Cardiac muscle cell (in vitro differentiated cells and primary cell): ENCODE results near the gene NUP93. TPM values are rescaled to one million over a fixed set of nuclear protein-coding genes. Genes with fewer than 3 reads are reported as not detected.
"Not testable (repeated sequence)": the region's sequence is repeated elsewhere in the genome, so short reads cannot be mapped to it uniquely, and the experiment has no call there.

Source experiments
- DNase-seq, 2 donors: peaks; one replicate each; pipeline versions ENCODE4 v3.0.0 to v3.0.0-alpha.2; 2010 to 2017; ENCODE audit warnings: low read depth in 1 of 2, low spot score in 1 of 2
- H3K27ac ChIP-seq: fragments of 200-600 bp; sonication (generic); 2 replicates; pipeline ENCODE4 v1.5.1; 2016
- H3K27me3 ChIP-seq: fragments of 200-600 bp; sonication (generic); 2 replicates; pipeline ENCODE4 v1.6.0; 2016; ENCODE audit warnings: control low read depth
- H3K36me3 ChIP-seq: fragments of 200-600 bp; sonication (generic); 2 replicates; pipeline ENCODE4 v1.5.1; 2016; ENCODE audit warnings: control low read depth
- H3K4me1 ChIP-seq: fragments of 200-600 bp; sonication (generic); 2 replicates; pipeline ENCODE4 v1.8.1; 2017; ENCODE audit warnings: low read depth, mild to moderate bottlenecking, mixed run types
- H3K4me3 ChIP-seq: fragments of 200-600 bp; sonication (generic); 2 replicates; pipeline ENCODE4 v1.5.1; 2016; ENCODE audit warnings: mild to moderate bottlenecking
- H3K9me3 ChIP-seq: fragments of 200-600 bp; sonication (generic); 2 replicates; pipeline ENCODE4 v1.5.1; 2017; ENCODE audit warnings: low read depth, mild to moderate bottlenecking, control low read depth
- polyA plus RNA-seq: library from polyadenylated mRNA; unstranded; fragments of >200 nt; fragmentation: Nextera tagmentation; extraction: Ambion mirVana; gene quantifications from 2 replicates; pipeline ENCODE4 v1.2.1, GENCODE V29; 2016
- total RNA-seq: library from RNA; depleted of rRNA; stranded (reverse); fragments of >200 nt; gene quantifications from 2 replicates; pipeline ENCODE4 v1.2.3, GENCODE V29; 2016
- TF ChIP-seq, protein P1 (sequence below): IDR thresholded peaks from 2 replicates; pipeline ENCODE4 v1.5.1; 2012; ENCODE audit warnings: low read depth, mild to moderate bottlenecking, low read length

NUP93 gene
- total and polyA plus RNA-seq, 2 experiments from 2014 or later, result 110 to 127 TPM

DNA sequence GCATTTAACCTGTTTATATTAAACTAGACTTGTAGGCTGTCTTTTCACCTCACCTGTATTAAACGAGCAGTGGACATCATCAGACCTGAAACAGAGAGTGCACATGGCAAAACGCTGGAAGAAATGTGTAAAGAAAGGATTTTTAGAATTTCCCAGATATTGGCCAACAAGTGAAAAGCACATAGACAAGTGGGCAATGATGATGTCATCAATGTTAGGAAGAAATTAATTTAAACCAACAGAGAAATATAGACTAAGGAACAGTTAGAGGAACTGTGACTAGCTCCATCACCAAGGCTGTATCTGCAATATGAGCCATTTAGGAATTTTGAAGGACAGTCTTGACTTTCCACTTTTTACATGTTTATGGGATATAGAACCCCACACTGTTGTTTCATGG lies 67.9 kb downstream of the NUP93 start:
- H3K27me3 ChIP-seq, result no peaks in the 10 kb centered on the region
- TF ChIP-seq, protein P1, sequence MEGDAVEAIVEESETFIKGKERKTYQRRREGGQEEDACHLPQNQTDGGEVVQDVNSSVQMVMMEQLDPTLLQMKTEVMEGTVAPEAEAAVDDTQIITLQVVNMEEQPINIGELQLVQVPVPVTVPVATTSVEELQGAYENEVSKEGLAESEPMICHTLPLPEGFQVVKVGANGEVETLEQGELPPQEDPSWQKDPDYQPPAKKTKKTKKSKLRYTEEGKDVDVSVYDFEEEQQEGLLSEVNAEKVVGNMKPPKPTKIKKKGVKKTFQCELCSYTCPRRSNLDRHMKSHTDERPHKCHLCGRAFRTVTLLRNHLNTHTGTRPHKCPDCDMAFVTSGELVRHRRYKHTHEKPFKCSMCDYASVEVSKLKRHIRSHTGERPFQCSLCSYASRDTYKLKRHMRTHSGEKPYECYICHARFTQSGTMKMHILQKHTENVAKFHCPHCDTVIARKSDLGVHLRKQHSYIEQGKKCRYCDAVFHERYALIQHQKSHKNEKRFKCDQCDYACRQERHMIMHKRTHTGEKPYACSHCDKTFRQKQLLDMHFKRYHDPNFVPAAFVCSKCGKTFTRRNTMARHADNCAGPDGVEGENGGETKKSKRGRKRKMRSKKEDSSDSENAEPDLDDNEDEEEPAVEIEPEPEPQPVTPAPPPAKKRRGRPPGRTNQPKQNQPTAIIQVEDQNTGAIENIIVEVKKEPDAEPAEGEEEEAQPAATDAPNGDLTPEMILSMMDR, result no peak
- no peak overlapping the region for H3K27ac ChIP-seq
- no peak overlapping the region for H3K4me3 ChIP-seq
- no peak for DNase-seq
- no peaks in the 10 kb centered on the region for H3K36me3 ChIP-seq
- H3K4me1 ChIP-seq, result peaks cover 4% of the 10 kb centered on the region
- H3K9me3 ChIP-seq, result no peaks in the 10 kb centered on the region

DNA sequence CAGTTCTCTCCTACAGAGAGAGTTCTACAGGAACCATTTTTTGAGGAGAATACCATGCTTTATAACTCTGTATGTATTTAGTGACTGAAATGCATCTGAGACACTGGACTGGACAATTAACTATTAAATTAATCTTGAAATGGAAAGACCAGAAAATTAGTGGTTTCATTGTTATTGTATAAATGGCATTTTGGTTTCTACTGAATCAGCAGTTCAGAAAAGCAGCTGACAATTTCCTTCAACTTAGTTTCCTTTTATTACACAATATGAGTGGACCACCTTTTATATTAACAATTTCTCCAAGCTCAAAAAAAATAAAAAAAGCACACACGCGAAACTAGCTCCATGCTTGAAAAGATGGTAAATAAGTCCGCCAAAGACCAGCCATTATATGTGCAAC lies 69.0 kb downstream of the NUP93 start:
- Histone ChIP-seq H3K27ac (no peak overlapping the region), H3K4me3 (no peak overlapping the region), H3K36me3 (no peaks in the 10 kb centered on the region), H3K27me3 (no peaks in the 10 kb centered on the region), H3K4me1 (no peaks in the 10 kb centered on the region), H3K9me3 (no peaks in the 10 kb centered on the region)
- no peak for DNase-seq
- TF ChIP-seq, protein P1, result no peak

DNA sequence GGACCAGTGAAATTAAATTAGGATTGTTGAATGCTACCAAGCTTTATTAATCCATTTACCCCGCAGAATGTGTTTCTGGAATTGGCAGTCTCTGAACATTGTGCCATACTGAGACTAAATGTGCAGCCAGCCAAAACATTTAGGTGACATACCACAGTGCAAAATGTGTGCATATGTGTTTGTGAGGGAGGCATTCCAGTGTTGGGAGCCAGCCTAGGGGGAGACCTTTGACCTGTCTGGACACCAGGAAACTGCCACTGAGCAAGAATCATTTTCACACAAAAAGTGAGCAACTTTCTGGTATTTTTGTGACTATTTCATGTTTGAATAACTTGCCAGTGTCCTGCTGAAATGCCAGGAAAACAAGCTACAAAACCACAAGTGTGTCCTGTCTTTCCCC lies 70.4 kb downstream of the NUP93 start:
- Histone ChIP-seq H3K27me3 (no peaks in the 10 kb centered on the region), H3K36me3 (no peaks in the 10 kb centered on the region), H3K4me3 (no peak overlapping the region), H3K27ac (no peak overlapping the region), H3K4me1 (no peaks in the 10 kb centered on the region), H3K9me3 (no peaks in the 10 kb centered on the region)
- TF ChIP-seq, protein P1, result no peak
- peak in 1 of 2 donors; percentile 41 for DNase-seq

DNA sequence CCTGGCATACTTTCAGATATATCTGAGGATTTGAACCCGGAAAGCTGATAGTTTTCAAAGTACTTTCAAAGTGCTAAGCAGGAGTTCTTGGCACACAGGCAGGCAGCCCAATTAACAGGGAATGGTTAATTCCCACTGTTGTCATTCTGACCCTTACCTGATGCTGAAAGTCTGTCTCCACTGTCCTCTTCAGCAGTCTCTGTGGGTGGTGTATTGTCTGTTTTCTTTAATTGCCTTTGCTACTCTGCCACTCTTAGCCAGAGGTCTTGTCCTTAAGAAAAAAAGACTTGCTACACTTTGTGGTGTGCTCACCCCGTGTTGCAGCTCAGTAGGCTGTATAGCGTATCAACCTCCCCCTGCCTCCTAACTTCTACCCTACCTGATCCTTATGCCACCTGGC lies 71.8 kb downstream of the NUP93 start:
- DNase-seq, result no peak
- Histone ChIP-seq H3K4me3 (no peak overlapping the region), H3K4me1 (no peaks in the 10 kb centered on the region), H3K9me3 (no peaks in the 10 kb centered on the region), H3K27ac (no peak overlapping the region), H3K36me3 (peaks cover 4% of the 10 kb centered on the region), H3K27me3 (no peaks in the 10 kb centered on the region)
- TF ChIP-seq, protein P1, result no peak

DNA sequence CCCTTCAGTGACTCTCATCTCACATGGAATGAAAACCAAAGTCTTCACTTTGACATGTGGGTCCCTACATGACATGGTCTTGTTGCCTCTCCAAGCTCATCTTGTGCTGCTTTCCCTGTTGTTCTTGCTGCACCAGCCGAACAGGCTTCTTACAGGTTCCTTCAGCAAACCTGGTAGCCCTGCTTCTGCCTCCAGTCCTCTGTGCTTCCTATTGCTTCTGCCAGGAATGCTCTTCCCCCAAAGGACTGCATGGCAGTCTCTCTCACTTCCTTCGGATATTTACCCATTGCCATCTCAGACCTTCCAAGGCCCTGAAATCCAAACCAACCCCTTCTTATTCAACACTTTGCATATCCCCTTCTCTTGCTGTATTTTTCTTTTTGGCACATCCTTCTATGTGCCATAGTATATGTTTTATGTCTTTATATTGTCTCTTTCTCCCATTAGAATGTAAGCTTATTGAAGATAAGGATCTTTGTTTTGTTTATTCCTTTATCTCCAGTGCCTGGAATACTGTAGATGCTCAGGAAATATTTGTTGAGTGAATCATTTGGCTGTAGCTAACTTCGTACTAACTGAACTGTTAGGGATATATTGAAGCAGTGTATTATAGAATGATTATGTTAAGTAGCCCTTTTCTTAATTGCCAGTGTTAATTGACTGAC lies 77.2 kb downstream of the NUP93 start:
- DNase-seq, result peak in 1 of 2 donors; percentile 55
- no peak overlapping the region for H3K27ac ChIP-seq
- TF ChIP-seq, protein P1, result no peak

DNA sequence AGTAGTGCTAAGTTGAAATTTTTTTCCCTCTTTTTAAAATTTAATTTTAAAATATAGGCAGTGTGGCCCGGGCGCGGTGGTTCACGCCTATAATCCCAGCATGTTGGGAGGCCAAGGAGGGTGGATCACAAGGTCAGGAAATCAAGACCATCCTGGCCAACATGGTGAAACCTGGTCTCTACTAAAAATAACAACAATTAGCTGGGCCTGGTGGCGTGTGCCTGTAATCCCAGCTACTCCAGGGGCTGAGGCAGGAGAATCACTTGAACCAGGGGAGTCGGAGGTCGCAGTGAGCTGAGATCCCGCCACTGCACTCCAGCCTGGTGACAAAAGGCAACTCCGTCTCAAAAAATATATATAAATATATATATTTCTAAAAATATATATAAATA lies 77.7 kb downstream of the NUP93 start:
- DNase-seq, H3K4me3 ChIP-seq, H3K27me3 ChIP-seq, H3K9me3 ChIP-seq, H3K4me1 ChIP-seq, H3K36me3 ChIP-seq, H3K27ac ChIP-seq: not testable (repeated sequence)

More for the DNA sequence above, 77.2 kb downstream of the NUP93 start:
- Histone ChIP-seq H3K27me3 (no peaks in the 10 kb centered on the region), H3K9me3 (no peaks in the 10 kb centered on the region), H3K4me1 (no peaks in the 10 kb centered on the region), H3K36me3 (peaks cover 4% of the 10 kb centered on the region), H3K4me3 (no peak overlapping the region)
